Uterus (tissue), 2 donors: Measurements from ENCODE around the gene DCUN1D2.

Experiments used
- CTCF ChIP-seq, 4 experiments: fragments of 200-600 bp in 2 of 4; fragments of 450-650 bp in 2 of 4; sonication (generic) in 2 of 4; IDR thresholded peaks; one replicate each; pipeline ENCODE4 v1.5.1; 2016 to 2019; ENCODE audit warnings: antibody characterized with exemption in 4 of 4, mild to moderate bottlenecking in 2 of 4, moderate library complexity in 1 of 4
- POLR2A ChIP-seq, 2 donors: fragments of 450-650 bp; IDR thresholded peaks; one replicate each; pipeline ENCODE4 v1.6.1; 2016; ENCODE audit warnings: antibody characterized with exemption in 2 of 2, mild to moderate bottlenecking in 1 of 2, moderate library complexity in 1 of 2

GRCh38 chr13:113495494-113496210 lies 5.1 kb upstream of the DCUN1D2 start:
- TF ChIP-seq CTCF (IDR thresholded peaks at IDR 0.05) (no peak), POLR2A (IDR thresholded peaks at IDR 0.05) (no peak)
